SK-N-SH (cell line): ENCODE measurements around the gene COA4. TPM values are rescaled to one million over a fixed set of nuclear protein-coding genes. Genes with fewer than 3 reads are reported as not detected.

Source experiments
- CTCF ChIA-PET: fragments of 300-600, 350-600 bp; formaldehyde crosslinking; extraction: SDS; loops from one replicate; lab custom pipeline; 2021; lab: Yijun Ruan, JAX
- POLR2A ChIA-PET: fragments of 350-600 bp; sonication (Branson Sonifier 250); formaldehyde crosslinking; extraction: SDS; loops from one replicate; lab custom pipeline; 2020; ENCODE audit warnings: antibody characterized with exemption, inconsistent platforms; lab: Yijun Ruan, JAX
- DNase-seq: peaks from one replicate; pipeline ENCODE4 v3.0.0; 2012
- H2AFZ ChIP-seq: fragments of 200-600 bp; sonication (generic); 2 replicates; pipeline ENCODE4 v1.8.1; 2016; ENCODE audit warnings: antibody characterized with exemption, mild to moderate bottlenecking, low read depth
- H3F3A ChIP-seq: fragments of 200-600 bp; sonication (generic); replicated peaks from 2 replicates; pipeline ENCODE3; 2016; ENCODE audit warnings: antibody characterized with exemption, mild to moderate bottlenecking; ENCODE audit not compliant: insufficient read depth
- H3K27ac ChIP-seq, 2 experiments: fragments of 200-500 bp in 1 of 2; fragments of 200-600 bp in 1 of 2; sonication (Bioruptor generic) in 1 of 2; sonication (generic), shearing (Covaris generic) in 1 of 2; 2 replicates each; pipeline versions ENCODE4 v1.5.1 to v1.6.1; 2014 to 2016; ENCODE audit warnings: low read depth in 2 of 2, inconsistent platforms in 1 of 2, low read length in 1 of 2, mild to moderate bottlenecking in 1 of 2, mixed read lengths in 1 of 2
- H3K27me3 ChIP-seq: fragments of 200-600 bp; sonication (generic), shearing (Covaris generic); 2 replicates; pipeline ENCODE4 v1.6.1; 2016; ENCODE audit warnings: mixed run types; ENCODE audit not compliant: insufficient read depth
- H3K36me3 ChIP-seq, 2 experiments: fragments of 200-500 bp in 1 of 2; fragments of 200-600 bp in 1 of 2; sonication (Bioruptor generic) in 1 of 2; sonication (generic) in 1 of 2; replicated peaks in 1 of 2; 2 replicates each; pipeline versions ENCODE3 to v1.5.1; 2014 to 2016; ENCODE audit warnings: low read length in 1 of 2, mild to moderate bottlenecking in 1 of 2; ENCODE audit not compliant: insufficient read depth in 2 of 2, control insufficient read depth in 1 of 2
- H3K4me1 ChIP-seq, 2 experiments: fragments of 200-500 bp in 1 of 2; fragments of 200-600 bp in 1 of 2; sonication (Bioruptor generic) in 1 of 2; sonication (generic), shearing (Covaris generic) in 1 of 2; 2 replicates each; pipeline versions ENCODE4 v1.5.1 to v1.6.1; 2014 to 2016; ENCODE audit warnings: low read depth in 1 of 2, low read length in 1 of 2, mixed run types in 1 of 2; ENCODE audit not compliant: insufficient read depth in 2 of 2, control insufficient read depth in 1 of 2
- H3K4me2 ChIP-seq: fragments of 200-600 bp; sonication (generic), shearing (Covaris generic); 2 replicates; pipeline ENCODE4 v1.6.1; 2017; ENCODE audit warnings: mixed run types
- H3K4me3 ChIP-seq, 2 experiments: fragments of 200-500 bp in 1 of 2; fragments of 200-600 bp in 1 of 2; sonication (Bioruptor generic) in 1 of 2; sonication (generic), shearing (Covaris generic) in 1 of 2; 2 replicates each; pipeline versions ENCODE4 v1.5.1 to v1.8.1; 2014 to 2016; ENCODE audit warnings: low read depth in 2 of 2, inconsistent platforms in 1 of 2, low read length in 1 of 2, mild to moderate bottlenecking in 1 of 2, mixed read lengths in 1 of 2, moderate library complexity in 1 of 2
- H3K79me2 ChIP-seq: fragments of 200-600 bp; sonication (generic); 2 replicates; pipeline ENCODE4 v1.8.1; 2017; ENCODE audit warnings: mild to moderate bottlenecking; ENCODE audit not compliant: insufficient read depth
- H3K9ac ChIP-seq: fragments of 200-600 bp; sonication (generic); 2 replicates; pipeline ENCODE4 v1.6.1; 2017; ENCODE audit warnings: mixed run types
- H3K9me2 ChIP-seq: fragments of 200-600 bp; sonication (generic); 2 replicates; pipeline ENCODE4 v1.6.1; 2017; ENCODE audit warnings: mixed run types
- H3K9me3 ChIP-seq: fragments of 200-600 bp; sonication (generic); 2 replicates; pipeline ENCODE4 v1.6.1; 2017; ENCODE audit warnings: mixed run types, mild to moderate bottlenecking, moderate library complexity
- H4K20me1 ChIP-seq: fragments of 200-600 bp; sonication (generic); 2 replicates; pipeline ENCODE4 v1.6.1; 2017; ENCODE audit warnings: mild to moderate bottlenecking, mixed run types; ENCODE audit not compliant: insufficient read depth
- CTCF ChIP-seq: fragments of 200-600 bp; sonication (generic); IDR thresholded peaks from 2 replicates; pipeline ENCODE4 v1.6.1; 2017; ENCODE audit warnings: antibody characterized with exemption, mild to moderate bottlenecking, moderate library complexity
- ELF1 ChIP-seq: IDR thresholded peaks from 2 replicates; pipeline ENCODE4 v1.4.0; 2012
- EP300 ChIP-seq, 2 experiments: IDR thresholded peaks; 2 replicates each; pipeline versions ENCODE4 v1.4.0 to v1.6.1; 2012; ENCODE audit warnings: borderline replicate concordance in 1 of 2, low read depth in 1 of 2, low read length in 1 of 2
- GABPA ChIP-seq: IDR thresholded peaks from 2 replicates; pipeline ENCODE4 v1.4.0; 2012; ENCODE audit warnings: low read depth, mild to moderate bottlenecking
- GATA2 ChIP-seq: sonication (generic); formaldehyde crosslinking; IDR thresholded peaks from 2 replicates; pipeline ENCODE4 v1.5.0; 2020; ENCODE audit warnings: mild to moderate bottlenecking, missing genetic modification reagents
- JUND ChIP-seq: IDR thresholded peaks from 2 replicates; pipeline ENCODE4 v1.4.0; 2012
- PBX3 ChIP-seq: IDR thresholded peaks from 2 replicates; pipeline ENCODE4; 2012
- RAD21 ChIP-seq: IDR thresholded peaks from 2 replicates; pipeline ENCODE4 v1.6.1; 2012; ENCODE audit warnings: mild to moderate bottlenecking, low read length
- RCOR1 ChIP-seq: fragments of 150-350 bp; IDR thresholded peaks from 2 replicates; pipeline ENCODE4 v1.6.1; 2017; ENCODE audit warnings: antibody characterized with exemption, low read length
- RFX5 ChIP-seq: IDR thresholded peaks from 2 replicates; pipeline ENCODE4 v1.6.1; 2012; ENCODE audit warnings: mild to moderate bottlenecking, improper control_type of control experiment, low read length
- RXRA ChIP-seq: IDR thresholded peaks from 2 replicates; pipeline ENCODE4 v1.4.0; 2012; ENCODE audit warnings: low read depth, mild to moderate bottlenecking, borderline replicate concordance
- SIN3A ChIP-seq: IDR thresholded peaks from 2 replicates; pipeline ENCODE4 v1.6.1; 2012; ENCODE audit warnings: low read depth, mild to moderate bottlenecking, low read length, moderate library complexity, borderline replicate concordance
- TAF1 ChIP-seq: IDR thresholded peaks from 2 replicates; pipeline ENCODE4 v1.6.1; 2012; ENCODE audit warnings: low read depth, mild to moderate bottlenecking, low read length, moderate library complexity, borderline replicate concordance
- TCF12 ChIP-seq: IDR thresholded peaks from 2 replicates; pipeline ENCODE4 v1.4.0; 2012
- TEAD4 ChIP-seq: IDR thresholded peaks from 2 replicates; pipeline ENCODE4 v1.4.0; 2012; ENCODE audit warnings: mild to moderate bottlenecking, borderline replicate concordance; ENCODE audit not compliant: insufficient read depth
- USF1 ChIP-seq: IDR thresholded peaks from 2 replicates; pipeline ENCODE4 v1.4.0; 2012; ENCODE audit warnings: low read depth, borderline replicate concordance
- WGBS: methylation state at CpG from one replicate; pipeline ENCODE4 v1.1.6; 2017; ENCODE audit warnings: low lambda C conversion rate; 5-methylcytosine and 5-hydroxymethylcytosine counted together
- polyA plus RNA-seq, 3 experiments: library from polyadenylated mRNA; depleted of rRNA; stranded (reverse); fragments of >200 nt; gene quantifications; 2 replicates each; pipeline ENCODE4 v1.2.3, GENCODE V29; 2012

COA4 gene
- polyA plus RNA-seq, 1 of the 3 experiments (the other 2 are of a cell fraction), result 171 TPM

DNA sequence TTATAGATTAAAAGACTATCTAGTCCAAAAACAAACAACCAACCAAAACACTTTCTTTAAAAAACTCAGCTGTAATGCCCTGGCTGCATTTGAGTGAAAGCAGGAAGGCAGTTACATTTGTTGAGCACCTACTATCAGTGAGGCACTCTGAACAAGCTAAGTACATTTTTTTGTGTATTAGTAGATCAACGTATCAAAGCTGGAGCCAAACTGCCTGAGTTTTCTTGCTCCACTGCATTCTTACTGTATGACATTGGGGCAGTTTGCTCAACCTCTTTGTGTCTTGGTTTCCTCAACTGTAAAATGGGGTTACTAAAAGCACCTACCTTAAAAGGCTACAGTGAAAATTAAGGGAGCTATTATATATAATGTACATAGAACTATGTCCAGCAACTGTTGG lies 22.0 kb downstream of the COA4 start:
- DNase-seq, result no peak
- H2AFZ ChIP-seq, result no peak overlapping the region
- no peaks in the 10 kb centered on the region for H3K79me2 ChIP-seq
- H4K20me1 ChIP-seq, result no peaks in the 10 kb centered on the region
- CTCF ChIA-PET, result interaction anchor here (0.9 to 1.4 kb wide), 2 partner anchors 9 to 12 kb away, joined by 3 to 5 read pairs; no protein-coding TSS in a partner anchor
- no peak overlapping the region for H3K4me3 ChIP-seq
- H3F3A ChIP-seq, result no peaks in the 10 kb centered on the region
- TF ChIP-seq JUND (no peak), USF1 (no peak), CTCF (no peak)
- TF ChIP-seq, all 33 proteins: peak for 0
- no peak overlapping the region for H3K27ac ChIP-seq
- no peaks in the 10 kb centered on the region for H3K9me3 ChIP-seq
- H3K27me3 ChIP-seq, result no peaks in the 10 kb centered on the region
- H3K9me2 ChIP-seq, result no peaks in the 10 kb centered on the region
- 67% methylated on average over 1 of the region's 1 CpG for WGBS
- POLR2A ChIA-PET, result interaction anchor here (0.8 to 1.5 kb wide), 2 partner anchors 12 to 15 kb away, joined by 3 to 7 read pairs; no protein-coding TSS in a partner anchor
- peaks cover 0 to 2% of the 10 kb centered on the region in 2 experiments; a peak in 2 of 4 replicates for H3K4me1 ChIP-seq
- H3K36me3 ChIP-seq, result peaks cover 0 to 2% of the 10 kb centered on the region in 2 experiments
- no peak overlapping the region for H3K9ac ChIP-seq
- H3K4me2 ChIP-seq, result no peak overlapping the region

DNA sequence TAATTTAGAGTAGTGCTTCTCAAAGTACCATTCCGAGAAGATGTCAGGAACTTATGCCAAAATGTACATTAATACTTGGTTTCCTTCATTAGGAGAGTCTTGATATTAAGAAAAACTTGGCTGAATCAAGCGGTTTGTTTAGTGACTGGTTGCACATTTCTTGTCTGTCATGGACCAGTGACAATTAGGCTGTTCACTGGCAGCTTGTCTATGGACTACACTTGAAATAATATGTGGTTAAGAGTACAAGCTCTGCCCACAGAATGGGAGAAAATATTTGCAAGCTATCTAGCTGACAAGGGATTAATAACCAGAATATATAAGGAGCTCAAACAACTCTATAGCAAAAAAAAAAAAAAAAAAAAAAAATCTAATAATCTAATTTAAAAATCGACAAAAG lies 24.6 kb downstream of the COA4 start:
- WGBS, result 67% methylated on average over 3 of the region's 3 CpGs
- CTCF ChIA-PET, result no interaction called here

GRCh38 chr11:73851046-73851764 lies 25.4 kb downstream of the COA4 start:
- Histone ChIP-seq H3F3A (no peaks in the 10 kb centered on the region), H3K9me3 (no peaks in the 10 kb centered on the region), H3K9me2 (no peaks in the 10 kb centered on the region), H4K20me1 (no peaks in the 10 kb centered on the region), H3K4me3 (no peak overlapping the region), H3K4me1 (no peaks in the 10 kb centered on the region; a peak in 1 of 4 replicates), H2AFZ (no peak overlapping the region), H3K4me2 (no peak overlapping the region), H3K27me3 (no peaks in the 10 kb centered on the region), H3K27ac (no peak overlapping the region), H3K36me3 (peaks cover 0 to 2% of the 10 kb centered on the region in 2 experiments), H3K9ac (no peak overlapping the region), H3K79me2 (no peaks in the 10 kb centered on the region)
- no peak for DNase-seq
- ChIA-PET POLR2A (interaction anchor here (0.6 kb wide), 1 partner anchor 365 kb away, joined by 4 read pairs; no protein-coding TSS in a partner anchor), CTCF (no interaction called here)
- 96% methylated on average over 3 of the region's 3 CpGs for WGBS
- TF ChIP-seq RFX5 (no peak), CTCF (no peak), TAF1 (no peak), EP300 (IDR thresholded peaks at IDR 0.05; ENCODE audit: borderline replicate concordance in 1 of 2, low read depth in 1 of 2, low read length in 1 of 2) (no peak), PBX3 (no peak), ELF1 (no peak), RXRA (no peak), TEAD4 (no peak)

More for the DNA sequence above, 24.6 kb downstream of the COA4 start:
- H3K79me2 ChIP-seq, result no peaks in the 10 kb centered on the region
- H3F3A ChIP-seq, result no peaks in the 10 kb centered on the region
- H3K27me3 ChIP-seq, result no peaks in the 10 kb centered on the region
- no peak overlapping the region for H2AFZ ChIP-seq
- no peak overlapping the region for H3K9ac ChIP-seq
- peaks cover 0 to 2% of the 10 kb centered on the region in 2 experiments for H3K36me3 ChIP-seq
- peaks cover 0 to 2% of the 10 kb centered on the region in 2 experiments; a peak in 2 of 4 replicates for H3K4me1 ChIP-seq
- no peak overlapping the region for H3K4me2 ChIP-seq
- H3K9me3 ChIP-seq, result no peaks in the 10 kb centered on the region
- DNase-seq, result no peak
- no peaks in the 10 kb centered on the region for H3K9me2 ChIP-seq
- H3K4me3 ChIP-seq, result no peak overlapping the region
- H3K27ac ChIP-seq, result no peak overlapping the region
- TF ChIP-seq RCOR1 (no peak), RXRA (no peak), GATA2 (no peak), SIN3A (no peak), GABPA (no peak), RAD21 (no peak), TCF12 (no peak)
- POLR2A ChIA-PET, result no interaction called here
- no peaks in the 10 kb centered on the region for H4K20me1 ChIP-seq
